SK-N-SH treated with all-trans-retinoic acid at 6 μM for 48 hours (cell line): Measurements from ENCODE around the gene ORM1.

ENCODE experiments used
- ATAC-seq: fragments of 200-7000 bp; cut with Tn5 transposase; 3 replicates; pipeline ENCODE4 v1.9.1; 2020; ENCODE audit warnings: mild to moderate bottlenecking, moderate library complexity
- ARNTL ChIP-seq: fragments of 450-650 bp; formaldehyde crosslinking; IDR thresholded peaks from 2 replicates; pipeline ENCODE4 v1.5.0; 2020; ENCODE audit warnings: low read depth, mild to moderate bottlenecking, moderate library complexity, borderline replicate concordance
- ESRRG ChIP-seq: fragments of 250-450 bp; sonication (Bioruptor Pico); IDR thresholded peaks from 2 replicates; pipeline ENCODE4 v1.6.1; 2021; ENCODE audit warnings: mild to moderate bottlenecking
- GLIS3 ChIP-seq: fragments of 250-450 bp; sonication (Bioruptor Pico); IDR thresholded peaks from 2 replicates; pipeline ENCODE4 v1.5.0; 2020; ENCODE audit warnings: mild to moderate bottlenecking, moderate library complexity
- ISL1 ChIP-seq: fragments of 250-450 bp; sonication (Bioruptor Pico); IDR thresholded peaks from 2 replicates; pipeline ENCODE4 v2.1.2; 2022; ENCODE audit warnings: mild to moderate bottlenecking, moderate library complexity
- PPARA ChIP-seq: fragments of 250-450 bp; sonication (Bioruptor Pico); IDR thresholded peaks from 2 replicates; pipeline ENCODE4 v1.5.0; 2020; ENCODE audit warnings: mild to moderate bottlenecking, borderline replicate concordance
- RARB ChIP-seq: fragments of 250-450 bp; sonication (Bioruptor Pico); IDR thresholded peaks from 2 replicates; pipeline ENCODE4 v1.8.0; 2021; ENCODE audit warnings: mild to moderate bottlenecking, moderate library complexity
- SNAI2 ChIP-seq: fragments of 250-450 bp; sonication (Bioruptor Pico); IDR thresholded peaks from 2 replicates; pipeline ENCODE4 v1.5.0; 2020; ENCODE audit warnings: mild to moderate bottlenecking, moderate library complexity
- TCF4 ChIP-seq: fragments of 250-450 bp; sonication (Bioruptor Pico); IDR thresholded peaks from 2 replicates; pipeline ENCODE4 v1.8.0; 2021; ENCODE audit warnings: mild to moderate bottlenecking, moderate library complexity, borderline replicate concordance
- TOX ChIP-seq: fragments of 250-450 bp; sonication (Bioruptor Pico); IDR thresholded peaks from 2 replicates; pipeline ENCODE4 v1.8.0; 2021; ENCODE audit warnings: mild to moderate bottlenecking, moderate library complexity, borderline replicate concordance
- ZC3H10 ChIP-seq: fragments of 250-450 bp; sonication (Bioruptor Pico); IDR thresholded peaks from 2 replicates; pipeline ENCODE4 v1.5.1; 2021; ENCODE audit warnings: mild to moderate bottlenecking, moderate library complexity
- ZFP3 ChIP-seq: fragments of 250-450 bp; sonication (Bioruptor Pico); IDR thresholded peaks from 2 replicates; pipeline ENCODE4 v1.5.0; 2020; ENCODE audit warnings: mild to moderate bottlenecking, moderate library complexity
- ZFP30 ChIP-seq: fragments of 450-650 bp; formaldehyde crosslinking; IDR thresholded peaks from 2 replicates; pipeline ENCODE4 v1.5.0; 2022; ENCODE audit warnings: mild to moderate bottlenecking, moderate library complexity
- ZNF565 ChIP-seq: fragments of 450-650 bp; formaldehyde crosslinking; conservative IDR thresholded peaks from 2 replicates; pipeline ENCODE4 v1.5.0; 2020; ENCODE audit warnings: low read depth, mild to moderate bottlenecking, moderate library complexity
- ZNF70 ChIP-seq: fragments of 450-650 bp; formaldehyde crosslinking; IDR thresholded peaks from 2 replicates; pipeline ENCODE4 v1.5.0; 2020; ENCODE audit warnings: mild to moderate bottlenecking, moderate library complexity
- ZNF8 ChIP-seq: fragments of 450-650 bp; formaldehyde crosslinking; IDR thresholded peaks from 2 replicates; pipeline ENCODE4 v1.5.0; 2020; ENCODE audit warnings: mild to moderate bottlenecking, moderate library complexity
- TF ChIP-seq, protein P1 (sequence below): fragments of 250-450 bp; sonication (Bioruptor Pico); IDR thresholded peaks from 2 replicates; pipeline ENCODE4 v1.5.0; 2020; ENCODE audit warnings: mild to moderate bottlenecking, moderate library complexity
- TF ChIP-seq, protein P2 (sequence below): fragments of 250-450 bp; sonication (Bioruptor Pico); IDR thresholded peaks from 2 replicates; pipeline ENCODE4 v1.5.1; 2021; ENCODE audit warnings: mild to moderate bottlenecking, moderate library complexity
- TF ChIP-seq, protein P3 (sequence below): fragments of 250-450 bp; sonication (Bioruptor Pico); IDR thresholded peaks from 2 replicates; pipeline ENCODE4 v1.8.0; 2021; ENCODE audit warnings: low read depth, mild to moderate bottlenecking, moderate library complexity, borderline replicate concordance

ORM1 gene

DNA sequence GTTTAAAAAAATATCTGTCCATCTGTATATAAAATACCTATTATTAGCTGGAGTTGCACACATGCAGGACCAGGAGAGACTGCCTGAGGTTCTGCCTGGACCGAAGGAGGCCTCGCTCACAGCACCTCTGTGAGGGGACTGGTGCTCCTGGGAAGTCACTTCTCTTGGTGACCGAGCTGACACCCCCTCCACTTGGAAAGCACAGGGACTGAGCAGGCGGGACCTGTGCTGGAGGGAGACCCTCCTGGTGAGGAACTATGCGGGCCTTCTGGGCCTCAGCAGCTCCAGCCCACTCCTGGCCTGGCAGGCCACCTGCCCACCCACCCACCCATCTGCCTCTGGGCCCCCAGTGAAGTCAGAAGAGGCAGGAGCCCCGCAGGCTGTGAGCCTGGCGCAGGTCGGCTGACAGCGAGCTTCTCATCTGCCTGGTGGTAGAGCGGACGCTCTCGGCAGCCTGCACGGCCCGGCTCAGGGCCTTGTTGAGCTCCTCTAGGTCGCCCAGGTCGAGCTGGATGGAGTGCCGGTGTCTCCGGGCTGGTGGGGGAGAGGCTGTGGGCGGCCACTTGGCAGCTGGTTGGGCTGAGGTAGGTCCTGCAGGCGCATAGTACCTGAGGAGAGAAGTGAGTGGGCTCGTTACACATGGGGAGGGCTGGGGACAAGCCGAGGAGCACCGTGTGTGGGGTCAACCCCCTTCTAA is 13.9 kb downstream of the ORM1 start:
- no peak for ATAC-seq
- no peak for TF ChIP-seq ZNF70 (CRISPR knock-in tag)
- TF ChIP-seq ZNF8 (CRISPR knock-in tag): no peak
- no peak for TF ChIP-seq TCF4
- no peak for TF ChIP-seq GLIS3 (CRISPR knock-in tag)
- no peak for TF ChIP-seq ZC3H10 (CRISPR knock-in tag)
- no peak for TF ChIP-seq ISL1

DNA sequence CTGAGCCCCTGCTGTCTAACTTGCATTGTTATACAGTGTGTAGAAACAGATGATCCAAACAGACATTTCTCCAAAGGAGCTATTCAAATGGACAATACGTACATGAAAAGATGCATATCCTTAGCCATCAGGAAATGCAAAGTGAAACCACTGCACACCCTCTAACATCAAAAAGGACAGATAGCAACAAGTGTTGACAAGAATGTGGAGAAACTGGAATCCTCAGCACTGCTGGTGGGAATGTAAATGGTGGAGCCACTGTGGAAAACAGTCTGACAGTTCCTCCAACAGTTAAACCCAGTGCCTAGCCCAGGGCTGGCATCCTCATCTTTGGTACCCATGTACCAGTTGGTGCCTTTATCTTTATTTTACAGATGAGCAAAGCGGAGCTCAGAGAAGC is 15.3 kb downstream of the ORM1 start:
- TF ChIP-seq, protein P1, sequence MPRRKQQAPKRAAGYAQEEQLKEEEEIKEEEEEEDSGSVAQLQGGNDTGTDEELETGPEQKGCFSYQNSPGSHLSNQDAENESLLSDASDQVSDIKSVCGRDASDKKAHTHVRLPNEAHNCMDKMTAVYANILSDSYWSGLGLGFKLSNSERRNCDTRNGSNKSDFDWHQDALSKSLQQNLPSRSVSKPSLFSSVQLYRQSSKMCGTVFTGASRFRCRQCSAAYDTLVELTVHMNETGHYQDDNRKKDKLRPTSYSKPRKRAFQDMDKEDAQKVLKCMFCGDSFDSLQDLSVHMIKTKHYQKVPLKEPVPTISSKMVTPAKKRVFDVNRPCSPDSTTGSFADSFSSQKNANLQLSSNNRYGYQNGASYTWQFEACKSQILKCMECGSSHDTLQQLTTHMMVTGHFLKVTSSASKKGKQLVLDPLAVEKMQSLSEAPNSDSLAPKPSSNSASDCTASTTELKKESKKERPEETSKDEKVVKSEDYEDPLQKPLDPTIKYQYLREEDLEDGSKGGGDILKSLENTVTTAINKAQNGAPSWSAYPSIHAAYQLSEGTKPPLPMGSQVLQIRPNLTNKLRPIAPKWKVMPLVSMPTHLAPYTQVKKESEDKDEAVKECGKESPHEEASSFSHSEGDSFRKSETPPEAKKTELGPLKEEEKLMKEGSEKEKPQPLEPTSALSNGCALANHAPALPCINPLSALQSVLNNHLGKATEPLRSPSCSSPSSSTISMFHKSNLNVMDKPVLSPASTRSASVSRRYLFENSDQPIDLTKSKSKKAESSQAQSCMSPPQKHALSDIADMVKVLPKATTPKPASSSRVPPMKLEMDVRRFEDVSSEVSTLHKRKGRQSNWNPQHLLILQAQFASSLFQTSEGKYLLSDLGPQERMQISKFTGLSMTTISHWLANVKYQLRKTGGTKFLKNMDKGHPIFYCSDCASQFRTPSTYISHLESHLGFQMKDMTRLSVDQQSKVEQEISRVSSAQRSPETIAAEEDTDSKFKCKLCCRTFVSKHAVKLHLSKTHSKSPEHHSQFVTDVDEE (CRISPR knock-in tag): no peak
- TF ChIP-seq ZFP3 (CRISPR knock-in tag) (no peak), ISL1 (no peak), RARB (CRISPR knock-in tag) (no peak), ESRRG (CRISPR knock-in tag) (no peak), GLIS3 (CRISPR knock-in tag) (no peak), TCF4 (no peak), TOX (CRISPR knock-in tag) (no peak), SNAI2 (CRISPR knock-in tag) (no peak), ZFP30 (CRISPR knock-in tag) (no peak), ARNTL (CRISPR knock-in tag) (no peak)
- TF ChIP-seq, protein P2, sequence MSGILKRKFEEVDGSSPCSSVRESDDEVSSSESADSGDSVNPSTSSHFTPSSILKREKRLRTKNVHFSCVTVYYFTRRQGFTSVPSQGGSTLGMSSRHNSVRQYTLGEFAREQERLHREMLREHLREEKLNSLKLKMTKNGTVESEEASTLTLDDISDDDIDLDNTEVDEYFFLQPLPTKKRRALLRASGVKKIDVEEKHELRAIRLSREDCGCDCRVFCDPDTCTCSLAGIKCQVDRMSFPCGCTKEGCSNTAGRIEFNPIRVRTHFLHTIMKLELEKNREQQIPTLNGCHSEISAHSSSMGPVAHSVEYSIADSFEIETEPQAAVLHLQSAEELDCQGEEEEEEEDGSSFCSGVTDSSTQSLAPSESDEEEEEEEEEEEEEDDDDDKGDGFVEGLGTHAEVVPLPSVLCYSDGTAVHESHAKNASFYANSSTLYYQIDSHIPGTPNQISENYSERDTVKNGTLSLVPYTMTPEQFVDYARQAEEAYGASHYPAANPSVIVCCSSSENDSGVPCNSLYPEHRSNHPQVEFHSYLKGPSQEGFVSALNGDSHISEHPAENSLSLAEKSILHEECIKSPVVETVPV: no peak
- TF ChIP-seq, protein P3, sequence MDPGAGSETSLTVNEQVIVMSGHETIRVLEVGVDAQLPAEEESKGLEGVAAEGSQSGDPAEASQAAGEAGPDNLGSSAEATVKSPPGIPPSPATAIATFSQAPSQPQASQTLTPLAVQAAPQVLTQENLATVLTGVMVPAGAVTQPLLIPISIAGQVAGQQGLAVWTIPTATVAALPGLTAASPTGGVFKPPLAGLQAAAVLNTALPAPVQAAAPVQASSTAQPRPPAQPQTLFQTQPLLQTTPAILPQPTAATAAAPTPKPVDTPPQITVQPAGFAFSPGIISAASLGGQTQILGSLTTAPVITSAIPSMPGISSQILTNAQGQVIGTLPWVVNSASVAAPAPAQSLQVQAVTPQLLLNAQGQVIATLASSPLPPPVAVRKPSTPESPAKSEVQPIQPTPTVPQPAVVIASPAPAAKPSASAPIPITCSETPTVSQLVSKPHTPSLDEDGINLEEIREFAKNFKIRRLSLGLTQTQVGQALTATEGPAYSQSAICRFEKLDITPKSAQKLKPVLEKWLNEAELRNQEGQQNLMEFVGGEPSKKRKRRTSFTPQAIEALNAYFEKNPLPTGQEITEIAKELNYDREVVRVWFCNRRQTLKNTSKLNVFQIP (CRISPR knock-in tag): no peak
- no peak for ATAC-seq

DNA sequence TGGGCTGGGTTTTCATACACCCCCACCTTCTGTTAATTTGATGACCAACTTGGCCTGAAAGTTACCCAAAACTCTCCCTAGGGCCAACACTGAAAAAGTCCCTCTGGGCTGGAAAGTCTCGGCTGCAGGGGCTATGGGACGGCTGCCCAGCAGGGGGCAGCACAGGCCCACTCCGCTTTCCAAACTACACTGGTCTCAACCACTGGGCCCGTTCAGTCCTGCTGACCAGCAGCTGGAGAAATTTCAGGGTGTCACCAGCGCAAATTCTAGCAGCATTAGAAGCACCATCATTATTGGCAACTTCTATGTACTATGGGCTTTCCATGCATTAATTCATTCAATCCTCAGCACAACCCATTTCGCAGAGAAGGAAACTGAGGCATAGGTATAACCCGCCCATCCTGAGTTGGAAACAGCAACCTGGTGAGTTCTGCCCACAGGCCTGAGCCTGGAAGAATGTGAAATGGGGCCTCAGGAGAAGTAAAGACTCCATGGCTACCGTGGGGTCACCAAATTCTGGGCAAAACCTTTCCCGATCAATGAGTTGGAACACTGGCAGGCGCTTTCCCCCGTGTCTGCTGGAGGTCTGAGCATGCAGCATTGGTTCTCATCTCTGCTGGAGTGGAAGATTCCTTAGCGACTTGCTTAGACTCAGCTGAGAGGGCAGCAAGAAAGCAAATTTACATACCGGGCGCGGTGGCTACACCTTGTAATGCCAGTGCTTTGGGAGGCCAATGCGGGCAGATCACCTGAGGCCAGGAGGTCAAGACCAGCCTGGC is 16.4 kb downstream of the ORM1 start:
- ATAC-seq: peak; percentile 97
- TF ChIP-seq GLIS3 (CRISPR knock-in tag): no peak

DNA sequence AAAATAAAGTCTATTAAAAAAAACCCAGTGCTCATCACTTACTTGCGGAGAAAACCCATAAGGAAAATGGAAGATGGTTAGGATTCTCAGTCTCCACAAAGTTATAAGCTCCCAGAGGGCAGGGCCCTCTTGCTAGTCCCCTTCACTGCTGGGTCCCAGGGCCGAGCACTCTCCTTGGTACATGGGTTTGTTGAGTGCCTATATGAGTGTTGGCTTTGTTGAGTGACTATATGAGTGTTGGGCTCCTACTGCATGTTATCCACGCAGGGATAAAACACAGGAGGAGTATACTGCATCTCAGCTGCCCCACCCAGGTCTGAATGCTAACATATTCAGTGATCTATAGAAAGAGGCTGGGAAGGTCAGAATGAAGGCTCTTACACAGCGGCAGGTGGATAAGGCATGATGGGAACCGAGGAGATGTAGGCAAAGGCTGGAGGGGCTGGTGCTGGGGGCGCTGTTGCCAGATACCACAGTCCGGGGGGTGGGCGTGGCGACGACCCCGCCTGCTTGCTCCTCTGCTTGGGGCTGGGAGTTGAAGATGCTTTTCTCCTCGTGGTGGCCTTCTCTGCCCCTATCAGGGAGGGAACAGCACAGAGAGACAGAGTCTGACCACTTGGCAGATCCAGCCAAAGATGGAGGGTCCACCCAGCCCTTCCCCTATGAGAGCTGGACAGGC is 18.4 kb downstream of the ORM1 start:
- TF ChIP-seq, protein P1 (CRISPR knock-in tag): no peak
- TF ChIP-seq RARB (CRISPR knock-in tag) (no peak), ZNF565 (CRISPR knock-in tag) (no peak), ZC3H10 (CRISPR knock-in tag) (no peak), PPARA (CRISPR knock-in tag) (no peak)
- ATAC-seq: no peak
